Activated CD8-positive, alpha-beta memory T cell treated with anti-CD3 and anti-CD28 coated beads for 36 hours (primary cell): Measurements from ENCODE around the gene PTPRN2. TPM values are rescaled to one million over a fixed set of nuclear protein-coding genes. Genes with fewer than 3 reads are reported as not detected.

ENCODE experiments used
- CTCF ChIA-PET: fragments of 350-600 bp; sonication (Branson Sonifier 250); formaldehyde crosslinking; loops from one replicate; lab custom pipeline; 2021; ENCODE audit warnings: antibody characterized with exemption; lab: Charles Lee
- POLR2A ChIA-PET: fragments of 350-600 bp; sonication (Branson Sonifier 250); formaldehyde crosslinking; loops from one replicate; lab custom pipeline; 2021; ENCODE audit warnings: antibody characterized with exemption; lab: Charles Lee
- total RNA-seq, 2 experiments: library from RNA; stranded (reverse); gene quantifications; one replicate each; pipeline ENCODE4 v1.2.3, GENCODE V29; 2021

PTPRN2 gene
- total RNA-seq, 2 experiments from 2014 or later: 0.36 to 0.44 TPM

DNA sequence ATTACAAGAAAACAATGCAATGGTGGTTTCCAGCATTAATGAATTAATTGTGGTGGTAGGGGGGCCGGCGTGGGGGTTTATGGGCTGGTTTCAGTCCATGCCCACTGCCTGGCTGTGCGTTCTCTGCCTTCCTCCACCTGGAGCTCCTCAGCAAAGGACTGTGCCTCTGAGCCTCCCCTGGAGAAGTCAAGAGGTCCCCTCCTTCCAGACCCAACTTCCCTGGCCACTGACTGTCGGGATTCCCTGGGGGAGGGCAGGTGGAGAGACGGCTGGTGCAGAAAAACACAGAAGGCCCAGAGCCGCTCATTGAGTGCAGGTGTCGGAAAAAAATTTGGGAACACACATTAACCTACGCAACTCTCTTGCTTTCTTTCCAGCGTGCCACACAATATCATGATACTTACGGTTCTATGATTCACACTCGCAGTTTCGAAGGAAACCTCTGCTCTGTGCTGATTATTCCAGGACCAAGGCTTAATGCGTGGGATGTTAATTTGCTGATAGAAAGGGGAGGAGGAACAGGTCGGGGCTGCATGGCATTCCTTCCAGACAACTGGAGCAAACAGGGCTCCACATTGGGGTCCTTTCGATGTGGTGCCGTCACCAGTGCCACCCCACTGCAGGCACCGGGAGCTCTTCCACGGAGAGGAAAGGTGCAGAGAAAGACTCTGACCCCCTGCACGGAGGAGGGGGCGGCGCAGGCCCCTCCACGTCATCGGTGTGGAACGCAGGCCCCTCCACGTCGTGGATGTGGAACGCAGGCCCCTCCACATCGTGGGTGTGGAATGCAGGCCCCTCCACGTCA lies 744.1 kb downstream of the PTPRN2 start:
- ChIA-PET CTCF (no interaction called here), POLR2A (no interaction called here)

DNA sequence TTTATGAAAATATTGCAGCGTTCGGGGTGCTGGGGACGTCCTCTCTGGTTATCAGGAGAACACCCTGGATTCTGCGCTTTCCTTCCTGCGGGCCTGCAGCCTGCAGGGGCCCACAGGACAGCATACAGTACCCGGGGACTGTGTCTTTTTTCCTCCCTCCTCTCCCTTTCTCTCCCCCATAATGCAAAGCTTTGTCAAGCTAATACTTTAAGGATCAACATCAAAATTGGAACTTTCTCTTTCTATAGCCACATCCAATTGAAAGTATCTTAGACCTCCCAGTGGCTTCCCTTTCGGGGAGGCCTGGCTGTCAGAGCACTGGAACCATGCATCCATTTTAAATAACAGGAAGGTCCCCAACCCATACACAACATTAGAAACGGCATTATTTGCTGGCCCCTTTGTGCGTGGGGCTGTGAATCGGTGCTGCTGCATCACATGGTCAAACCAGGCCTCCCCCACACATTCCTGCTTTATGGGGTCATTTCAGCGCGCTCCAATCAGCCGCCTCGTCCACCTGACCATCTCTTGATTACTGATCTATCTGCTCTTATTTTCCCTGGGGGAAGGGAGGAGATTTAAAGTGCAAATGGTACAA lies 745.8 kb downstream of the PTPRN2 start:
- ChIA-PET CTCF (no interaction called here), POLR2A (no interaction called here)

DNA sequence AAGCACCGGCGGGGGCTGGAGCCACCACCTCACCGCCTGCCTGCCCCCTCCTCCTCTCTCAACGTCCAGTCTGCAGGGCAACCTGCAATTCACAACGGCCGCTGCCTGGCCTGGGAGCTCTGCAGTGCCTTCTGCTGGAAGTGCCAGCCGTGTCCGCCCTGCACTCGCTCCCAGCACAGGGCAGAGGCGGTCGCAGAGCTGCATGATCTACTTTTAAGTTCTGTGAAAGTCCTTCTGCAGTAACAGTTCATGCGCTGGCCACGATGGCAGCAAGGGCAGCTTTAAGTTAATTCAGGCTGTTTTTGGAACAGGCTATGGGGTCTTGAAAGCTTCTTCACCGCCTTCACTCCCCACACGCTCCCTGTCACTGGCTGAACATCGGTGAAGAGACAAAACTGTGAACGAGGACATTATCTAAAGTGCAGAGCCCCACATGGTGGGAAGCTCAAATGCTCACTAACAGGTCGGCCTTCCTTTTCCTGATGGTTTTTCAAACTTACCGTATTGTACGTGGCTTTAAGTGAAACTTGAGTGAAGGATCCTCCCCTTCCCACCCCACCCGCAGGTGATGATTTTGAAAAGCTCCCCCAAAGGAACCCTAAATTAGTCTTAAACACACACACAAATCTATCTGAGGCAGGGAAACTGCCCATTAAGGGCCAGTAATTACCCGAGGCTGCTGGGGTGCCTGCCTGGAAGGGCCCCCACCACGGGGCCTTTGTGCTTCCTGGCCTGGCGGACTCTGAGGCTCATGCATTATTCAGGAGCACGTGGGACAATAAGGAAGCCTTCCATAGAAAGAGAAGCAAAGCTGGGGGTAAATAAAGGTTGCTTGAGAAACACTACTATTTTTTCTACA lies 746.5 kb downstream of the PTPRN2 start:
- ChIA-PET CTCF (no interaction called here), POLR2A (no interaction called here)

DNA sequence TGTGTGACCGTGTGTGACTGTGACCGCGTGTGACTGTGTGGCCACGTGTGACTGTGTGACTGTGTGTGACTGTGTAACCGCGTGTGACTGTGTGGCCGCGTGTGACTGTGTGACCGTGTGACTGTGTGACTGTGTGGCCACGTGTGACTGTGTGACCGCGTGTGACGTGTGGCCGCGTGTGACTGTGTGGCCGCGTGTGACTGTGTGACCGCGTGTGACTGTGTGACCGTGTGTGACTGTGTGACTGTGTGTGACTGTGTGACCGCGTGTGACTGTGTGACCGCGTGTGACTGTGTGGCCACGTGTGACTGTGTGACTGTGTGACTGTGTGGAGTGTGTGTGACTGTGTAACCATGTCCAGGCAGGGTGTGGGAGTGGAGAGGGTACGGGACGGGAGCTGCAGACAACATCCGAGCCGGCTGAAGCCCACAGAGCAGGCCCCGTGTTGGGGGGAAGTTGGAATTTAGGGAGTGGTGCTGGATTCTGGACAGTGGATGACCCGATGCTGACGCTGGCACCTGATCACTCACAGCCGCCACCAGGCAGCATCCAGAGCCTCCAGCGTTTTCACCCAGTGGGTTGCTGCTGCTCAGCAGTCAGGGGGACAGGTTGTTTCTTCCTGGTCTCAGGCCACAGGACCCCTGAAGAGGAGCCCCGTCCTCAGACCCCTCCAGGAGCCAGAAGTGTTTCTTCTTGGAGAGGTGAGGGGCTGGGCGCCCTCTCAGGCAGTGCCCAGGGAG lies 747.3 kb downstream of the PTPRN2 start:
- ChIA-PET CTCF (no interaction called here), POLR2A (no interaction called here)

DNA sequence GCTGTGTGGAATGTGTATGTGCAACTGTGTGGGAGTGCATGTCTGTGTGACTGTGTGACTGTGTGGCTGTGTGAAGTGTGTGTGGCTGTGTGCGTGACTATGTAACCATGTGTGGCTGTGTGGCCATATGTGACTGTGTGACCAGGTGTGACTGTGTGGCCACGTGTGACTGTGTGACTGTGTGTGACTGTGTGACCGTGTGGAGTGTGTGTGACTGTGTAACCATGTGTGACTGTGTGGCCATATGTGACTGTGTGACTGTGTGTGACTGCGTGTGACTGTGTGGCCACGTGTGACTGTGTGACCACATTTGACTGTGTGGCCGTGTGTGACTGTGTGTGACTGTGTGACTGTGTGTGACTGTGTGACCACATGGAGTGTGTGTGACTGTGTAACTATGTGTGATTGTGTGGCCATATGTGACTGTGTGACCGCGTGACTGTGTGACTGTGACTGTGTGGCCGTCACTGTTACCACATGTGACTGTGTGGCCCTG lies 747.9 kb downstream of the PTPRN2 start:
- ChIA-PET POLR2A (no interaction called here), CTCF (no interaction called here)

DNA sequence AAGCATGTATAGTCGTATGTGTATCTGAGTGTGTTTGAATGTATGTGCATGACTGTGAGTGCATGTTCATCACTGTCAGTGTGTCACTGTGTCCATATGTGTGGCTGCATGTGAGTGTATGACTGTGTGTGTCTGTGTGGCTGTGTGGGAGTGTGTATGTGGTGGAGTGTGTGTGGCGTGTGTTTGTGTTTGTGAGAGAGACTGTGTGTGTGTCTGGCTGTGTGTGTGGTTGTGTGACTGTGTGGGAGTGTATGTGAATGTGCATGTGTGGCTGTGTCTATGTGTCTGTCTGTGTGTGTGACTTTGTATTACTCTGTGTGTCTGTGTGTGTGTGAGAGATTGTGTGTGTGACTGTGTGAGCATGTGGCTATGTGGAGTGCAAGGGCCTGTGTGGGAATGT lies 748.4 kb downstream of the PTPRN2 start:
- ChIA-PET POLR2A (no interaction called here), CTCF (no interaction called here)

DNA sequence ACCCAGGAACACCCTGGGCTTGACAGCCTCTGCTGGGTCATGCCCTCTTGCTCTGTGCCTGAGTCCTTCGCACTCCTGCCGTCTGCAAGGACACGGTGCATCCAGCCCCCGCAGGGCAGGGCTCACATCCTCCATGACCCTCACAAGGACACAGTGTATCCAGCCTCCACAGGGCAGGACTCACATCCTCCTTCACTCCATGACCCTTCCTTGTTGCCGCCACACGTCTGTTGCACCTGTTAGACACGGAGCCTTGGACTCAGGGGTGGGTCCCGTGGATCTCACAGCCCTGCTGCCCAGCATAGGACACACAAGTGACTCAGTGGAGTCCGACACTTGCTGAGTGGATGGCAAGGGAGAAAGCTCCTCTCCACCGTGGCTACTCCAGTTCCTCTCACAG lies 750.1 kb downstream of the PTPRN2 start:
- CTCF ChIA-PET: no interaction called here
- POLR2A ChIA-PET: no interaction called here

DNA sequence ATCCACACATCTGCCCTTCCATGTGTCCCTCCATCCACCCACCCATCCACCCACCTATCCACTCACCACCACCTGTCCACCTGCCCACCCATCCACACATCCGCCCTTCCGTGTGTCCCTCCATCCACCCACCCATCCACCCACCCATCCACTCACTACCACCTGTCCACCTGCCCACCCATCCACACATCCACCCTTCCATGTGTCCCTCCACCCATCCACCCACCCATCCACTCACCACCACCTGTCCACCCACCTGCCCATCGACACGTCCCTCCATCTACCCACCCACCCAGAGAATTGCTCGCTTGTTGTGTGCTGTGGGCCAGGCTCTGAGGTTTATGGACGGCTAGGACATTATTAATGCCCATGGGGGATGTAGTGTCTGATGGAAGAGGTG lies 750.6 kb downstream of the PTPRN2 start:
- CTCF ChIA-PET: no interaction called here
- POLR2A ChIA-PET: no interaction called here

DNA sequence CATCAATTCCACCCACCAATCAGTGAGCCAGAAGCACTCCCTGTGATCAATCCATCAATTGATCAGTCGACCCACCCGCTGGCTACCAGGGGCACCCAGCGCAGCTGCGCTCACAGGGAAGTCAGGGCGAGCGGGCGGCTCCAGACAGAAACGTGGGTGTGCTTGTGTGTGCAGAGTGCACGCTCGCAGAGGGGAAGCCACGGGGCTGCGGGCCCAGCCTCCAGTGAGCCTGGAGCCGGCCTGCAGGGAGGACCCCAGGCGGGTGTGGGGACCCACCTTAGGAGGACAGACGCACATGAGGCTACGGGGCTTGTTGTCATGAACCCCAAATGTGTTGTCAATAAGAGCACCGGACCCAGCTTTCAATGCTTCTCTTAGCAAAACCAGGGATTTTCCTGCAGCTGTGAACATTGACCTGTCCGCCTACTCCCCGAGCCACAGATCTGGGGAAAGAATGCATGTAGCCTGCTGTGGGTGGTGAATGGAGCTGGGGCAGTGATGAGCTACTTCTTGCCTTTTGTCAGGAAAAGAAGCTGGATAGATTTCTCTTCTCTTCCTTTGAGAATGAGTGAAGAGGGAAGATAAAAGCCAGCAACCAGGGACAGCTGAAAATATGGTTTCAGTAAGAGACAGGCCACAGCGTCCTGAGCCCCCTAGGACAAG lies 753.0 kb downstream of the PTPRN2 start:
- ChIA-PET CTCF (no interaction called here), POLR2A (no interaction called here)

DNA sequence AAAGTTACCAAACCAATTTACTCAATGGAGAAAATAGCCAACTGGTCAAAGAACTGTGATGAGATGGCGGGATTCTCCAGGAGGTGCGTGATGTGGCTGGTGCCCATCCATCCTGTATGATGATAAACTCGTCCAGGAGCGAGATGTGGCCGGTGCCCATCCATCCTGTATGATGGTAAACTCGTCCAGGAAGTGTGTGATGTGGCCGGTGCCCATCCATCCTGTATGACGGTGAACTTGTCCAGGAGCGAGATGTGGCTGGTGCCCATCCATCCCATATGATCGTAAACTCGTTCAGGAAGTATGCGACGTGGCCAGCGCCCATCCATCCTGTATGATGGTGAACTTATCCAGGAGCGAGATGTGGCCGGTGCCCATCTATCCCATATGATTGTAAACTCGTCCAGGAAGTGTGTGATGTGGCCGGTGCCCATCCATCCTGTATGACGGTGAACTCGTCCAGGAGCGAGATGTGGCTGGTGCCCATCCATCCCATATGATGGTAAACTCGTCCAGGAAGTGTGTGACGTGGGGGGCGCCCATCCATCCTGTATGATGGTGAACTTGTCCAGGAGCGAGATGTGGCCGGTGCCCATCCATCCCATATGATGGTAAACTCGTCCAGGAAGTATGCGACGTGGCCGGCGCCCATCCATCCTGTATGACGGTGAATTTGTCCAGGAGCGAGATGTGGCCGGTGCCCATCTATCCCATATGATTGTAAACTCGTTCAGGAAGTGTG lies 754.6 kb downstream of the PTPRN2 start:
- ChIA-PET CTCF (no interaction called here), POLR2A (no interaction called here)

DNA sequence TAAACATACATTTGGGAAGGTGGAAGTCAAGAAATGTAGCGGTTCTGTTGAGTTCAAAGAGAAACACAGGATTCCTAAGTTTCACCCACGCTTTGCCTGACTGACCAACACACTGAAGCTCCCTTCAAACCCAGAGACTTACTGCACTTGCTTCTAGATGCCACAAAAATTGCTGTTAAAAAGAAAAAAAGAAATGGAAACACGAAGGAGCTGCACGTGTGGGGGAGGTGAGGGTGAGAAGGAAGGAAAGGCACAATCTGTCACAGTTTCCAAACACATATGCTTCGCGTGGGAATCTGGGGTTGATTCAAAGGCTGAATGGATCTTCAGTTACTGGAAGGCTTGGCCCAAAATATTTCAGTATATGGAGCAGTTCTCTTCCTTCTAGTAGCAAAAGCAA lies 755.2 kb downstream of the PTPRN2 start:
- ChIA-PET CTCF (no interaction called here), POLR2A (no interaction called here)

DNA sequence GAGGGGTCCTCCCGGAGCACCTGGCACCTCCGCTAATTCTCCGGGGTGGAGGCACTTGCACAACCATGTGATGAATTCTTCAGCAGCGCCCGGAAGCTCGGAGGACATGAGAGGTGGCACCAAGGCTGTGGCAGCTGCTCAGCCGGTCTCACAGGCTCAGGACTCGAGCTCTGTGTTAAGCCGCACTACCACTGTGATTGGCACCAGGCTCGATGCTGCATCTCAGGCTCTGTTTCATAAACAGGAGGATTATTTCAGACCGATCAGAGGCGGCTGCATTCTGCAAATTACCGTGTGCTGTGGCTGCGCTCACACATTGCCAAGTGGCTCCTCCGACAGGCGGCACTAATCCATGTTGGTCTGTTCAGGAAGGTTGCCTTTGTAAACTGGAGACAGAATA lies 755.6 kb downstream of the PTPRN2 start:
- POLR2A ChIA-PET: no interaction called here
- CTCF ChIA-PET: no interaction called here

DNA sequence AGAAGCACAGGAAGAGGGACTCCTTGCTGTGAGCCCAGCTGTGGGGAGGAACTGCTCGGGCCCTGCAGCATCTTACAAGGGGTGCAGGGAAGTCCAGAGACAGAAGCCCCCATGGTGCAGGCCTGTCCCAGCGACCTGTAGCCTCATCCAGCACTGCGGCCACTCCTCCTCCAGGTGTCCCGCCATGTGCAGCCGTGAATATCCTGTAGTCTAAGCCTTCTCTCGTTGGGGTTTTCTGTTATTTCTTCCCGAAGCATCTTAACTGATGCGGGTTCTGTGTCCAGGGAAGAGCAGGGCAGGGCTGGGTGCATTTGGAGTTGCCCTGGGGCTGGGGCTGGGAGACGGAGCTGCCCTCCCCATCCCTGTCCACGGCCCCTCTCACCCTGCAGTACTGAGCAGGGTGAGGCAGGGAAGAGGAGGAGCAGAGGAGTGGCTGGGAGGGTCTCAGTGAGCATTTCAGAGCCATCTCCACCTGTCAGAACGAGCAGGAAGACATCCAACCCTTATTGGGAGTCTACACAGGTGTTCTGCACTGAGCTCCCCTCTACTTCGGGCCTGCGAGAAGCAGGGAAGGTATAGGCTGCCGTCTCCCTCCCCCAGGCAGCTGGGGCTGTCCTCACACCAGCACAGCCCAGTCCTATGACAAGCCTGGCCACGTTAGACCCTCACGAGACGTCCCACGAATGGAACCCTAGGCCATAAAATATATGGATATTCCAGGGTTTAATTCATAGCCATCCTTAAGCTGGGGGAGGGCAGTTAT lies 756.3 kb downstream of the PTPRN2 start:
- POLR2A ChIA-PET: no interaction called here
- CTCF ChIA-PET: interaction anchor here (0.6 kb wide), 1 partner anchor 668 kb away, joined by 4 read pairs; no protein-coding TSS in a partner anchor

DNA sequence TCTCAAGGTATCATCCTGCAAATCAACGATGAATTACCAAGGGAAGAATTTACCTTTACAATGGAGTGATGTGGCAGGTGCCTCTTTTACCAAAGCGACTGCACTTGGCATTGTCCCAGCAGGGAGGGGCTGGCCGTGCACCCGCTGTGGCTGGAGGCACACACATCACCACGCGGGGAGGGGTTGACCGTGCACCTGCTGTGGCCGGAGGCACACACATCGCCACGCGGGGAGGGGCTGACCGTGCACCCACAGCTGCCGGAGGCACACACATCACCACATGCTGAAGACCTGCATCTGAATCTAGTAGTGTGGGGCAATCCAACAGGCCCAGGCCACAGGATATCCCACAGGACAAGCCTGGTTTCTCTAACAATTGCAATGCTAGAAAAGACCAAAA lies 757.3 kb downstream of the PTPRN2 start:
- ChIA-PET CTCF (no interaction called here), POLR2A (no interaction called here)

DNA sequence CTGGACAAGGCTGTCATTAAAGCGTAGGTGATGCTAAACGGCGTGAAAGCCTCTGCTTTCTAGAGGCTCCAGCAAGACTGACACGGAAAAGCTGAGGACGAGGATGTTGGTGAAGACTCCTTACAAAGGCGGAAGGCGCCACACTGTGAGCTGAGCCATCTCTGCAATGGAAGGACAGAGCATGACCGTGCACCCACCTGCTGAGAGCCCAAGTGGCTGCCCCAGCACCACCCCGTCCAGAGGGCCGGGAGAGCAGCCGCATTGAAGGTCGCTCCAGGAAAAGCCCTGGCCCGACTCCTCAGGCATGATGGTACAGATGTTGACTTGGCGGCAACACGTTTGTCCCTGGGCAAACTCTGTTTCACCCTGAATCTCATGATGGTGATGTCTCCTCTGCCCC lies 758.1 kb downstream of the PTPRN2 start:
- CTCF ChIA-PET: no interaction called here
- POLR2A ChIA-PET: no interaction called here

DNA sequence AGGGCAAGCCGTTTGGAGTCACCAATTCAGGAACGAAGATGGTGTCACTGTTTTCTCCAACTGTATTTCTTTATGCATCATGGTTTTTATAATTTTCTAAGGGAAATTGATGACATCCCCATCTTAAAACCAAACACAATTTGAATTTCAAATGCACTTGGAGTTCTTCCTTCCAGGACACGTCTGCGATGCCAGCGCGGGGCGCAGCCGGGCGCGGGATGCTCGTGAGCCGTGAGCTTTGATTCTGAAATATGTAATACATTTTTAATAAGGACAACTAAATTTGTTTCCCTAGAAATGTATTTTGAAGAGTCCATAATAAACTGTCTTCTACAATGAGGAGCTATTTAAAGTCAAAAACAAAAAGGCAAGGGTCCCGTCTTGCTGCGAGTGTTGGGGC lies 758.7 kb downstream of the PTPRN2 start:
- CTCF ChIA-PET: no interaction called here
- POLR2A ChIA-PET: no interaction called here

DNA sequence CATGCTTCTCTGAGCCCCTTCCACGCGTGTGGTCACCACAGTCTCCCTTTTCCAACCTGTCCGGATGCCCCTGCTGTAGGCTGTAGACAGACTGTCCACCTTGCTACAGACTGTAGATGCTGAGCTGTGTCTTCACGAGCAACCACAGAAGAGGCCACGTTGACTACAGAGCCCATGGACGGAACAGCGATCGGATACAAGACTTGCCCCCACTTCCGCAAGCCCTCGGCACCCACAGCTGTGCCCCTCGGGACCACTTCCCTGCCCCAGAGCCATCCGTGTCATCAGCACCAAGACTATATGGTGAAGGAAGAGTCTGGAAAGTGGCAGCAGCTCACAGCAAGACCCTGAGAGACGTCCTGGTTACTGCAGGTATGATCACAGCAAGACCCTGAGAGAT lies 759.4 kb downstream of the PTPRN2 start:
- CTCF ChIA-PET: no interaction called here
- POLR2A ChIA-PET: no interaction called here

DNA sequence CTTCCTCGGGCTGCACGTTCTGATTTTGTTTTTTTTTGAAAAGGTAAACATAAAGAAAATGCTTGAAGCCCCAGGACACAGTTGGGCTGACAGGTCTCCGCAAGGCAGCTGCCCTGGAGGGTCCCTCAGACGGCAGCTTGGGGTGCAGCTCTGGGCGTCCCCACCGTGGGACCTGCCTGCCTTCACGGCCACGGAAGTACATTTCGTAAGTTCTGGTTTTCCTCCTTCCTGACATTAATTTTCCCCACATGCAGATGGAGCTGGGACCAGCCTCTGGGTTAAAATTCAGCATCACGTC lies 759.8 kb downstream of the PTPRN2 start:
- POLR2A ChIA-PET: no interaction called here
- CTCF ChIA-PET: no interaction called here
